Tibial nerve (tissue), 3 donors: ENCODE measurements around the gene SNX2.

ENCODE experiments used
- POLR2A ChIP-seq, 2 donors: fragments of 450-650 bp; IDR thresholded peaks; one replicate each; pipeline ENCODE4 v1.6.1; 2017; ENCODE audit warnings: antibody characterized with exemption in 2 of 2, mild to moderate bottlenecking in 2 of 2, moderate library complexity in 2 of 2
- TF ChIP-seq, protein P1 (sequence below), 5 experiments: fragments of 200-600 bp in 3 of 5; fragments of 450-650 bp in 2 of 5; sonication (generic) in 3 of 5; IDR thresholded peaks; one replicate each; pipeline ENCODE4 v1.5.1; 2016 to 2019; ENCODE audit warnings: antibody characterized with exemption in 5 of 5, mild to moderate bottlenecking in 3 of 5, moderate library complexity in 2 of 5

DNA sequence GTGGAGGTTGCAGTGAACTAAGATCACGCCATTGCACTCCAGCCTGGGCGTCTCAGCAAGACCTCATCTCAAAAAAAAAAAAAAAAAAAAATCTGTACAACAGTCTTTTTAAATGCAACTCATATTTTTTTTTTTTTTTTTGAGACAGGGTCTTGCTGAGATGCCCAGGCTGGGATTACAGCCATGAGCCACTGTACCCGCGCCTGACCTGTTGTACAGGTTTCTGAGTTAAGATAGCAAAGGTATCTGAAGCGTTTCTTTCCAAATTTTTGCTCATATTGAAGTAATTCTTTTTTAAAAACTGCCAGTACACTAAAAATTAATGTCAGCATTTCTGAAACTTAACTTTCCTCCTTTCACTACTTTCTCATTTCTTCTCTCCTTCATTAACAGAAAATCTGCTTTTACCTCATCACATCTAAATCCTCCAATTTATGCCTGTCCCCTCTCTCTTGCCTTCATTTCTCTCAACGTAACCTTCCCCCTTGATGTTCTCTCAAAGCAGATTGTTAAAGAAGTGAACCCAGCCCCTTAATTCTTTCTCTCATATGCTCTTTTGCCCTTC, 67.2 kb downstream of the SNX2 start:
- TF ChIP-seq, protein P1, sequence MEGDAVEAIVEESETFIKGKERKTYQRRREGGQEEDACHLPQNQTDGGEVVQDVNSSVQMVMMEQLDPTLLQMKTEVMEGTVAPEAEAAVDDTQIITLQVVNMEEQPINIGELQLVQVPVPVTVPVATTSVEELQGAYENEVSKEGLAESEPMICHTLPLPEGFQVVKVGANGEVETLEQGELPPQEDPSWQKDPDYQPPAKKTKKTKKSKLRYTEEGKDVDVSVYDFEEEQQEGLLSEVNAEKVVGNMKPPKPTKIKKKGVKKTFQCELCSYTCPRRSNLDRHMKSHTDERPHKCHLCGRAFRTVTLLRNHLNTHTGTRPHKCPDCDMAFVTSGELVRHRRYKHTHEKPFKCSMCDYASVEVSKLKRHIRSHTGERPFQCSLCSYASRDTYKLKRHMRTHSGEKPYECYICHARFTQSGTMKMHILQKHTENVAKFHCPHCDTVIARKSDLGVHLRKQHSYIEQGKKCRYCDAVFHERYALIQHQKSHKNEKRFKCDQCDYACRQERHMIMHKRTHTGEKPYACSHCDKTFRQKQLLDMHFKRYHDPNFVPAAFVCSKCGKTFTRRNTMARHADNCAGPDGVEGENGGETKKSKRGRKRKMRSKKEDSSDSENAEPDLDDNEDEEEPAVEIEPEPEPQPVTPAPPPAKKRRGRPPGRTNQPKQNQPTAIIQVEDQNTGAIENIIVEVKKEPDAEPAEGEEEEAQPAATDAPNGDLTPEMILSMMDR (IDR thresholded peaks at IDR 0.05): no peak
- TF ChIP-seq POLR2A (IDR thresholded peaks at IDR 0.05): no peak
